DND-41 (cell line): ENCODE results near the gene ATXN3.
A peak's percentile ranks its signal among the peaks of the same experiment; 100 is the strongest.

ENCODE experiments used
- ATAC-seq: fragments of 200-7000 bp; cut with Tn5 transposase; 3 replicates; pipeline ENCODE4 v1.9.1; 2021; ENCODE audit warnings: low read depth; ENCODE audit not compliant: insufficient read depth
- DNase-seq: peaks from one replicate; pipeline ENCODE4 v3.0.0-alpha.2; 2020
- H2AFZ ChIP-seq: 2 replicates; pipeline ENCODE4 v1.6.0; 2012; ENCODE audit warnings: low read depth, low read length
- H3K27ac ChIP-seq: 2 replicates; pipeline ENCODE4 v1.5.1; 2012; ENCODE audit warnings: low read length, inconsistent platforms
- H3K27me3 ChIP-seq: fragments of 200-600 bp; sonication (generic); 2 replicates; pipeline ENCODE4 v1.6.0; 2012; ENCODE audit warnings: low read length, mild to moderate bottlenecking, inconsistent platforms; ENCODE audit not compliant: insufficient read depth, poor library complexity
- H3K36me3 ChIP-seq: 2 replicates; pipeline ENCODE4 v1.5.1; 2012; ENCODE audit warnings: low read length, inconsistent platforms; ENCODE audit not compliant: insufficient read depth
- H3K4me1 ChIP-seq: 2 replicates; pipeline ENCODE4 v1.5.1; 2012; ENCODE audit warnings: mild to moderate bottlenecking, low read length; ENCODE audit not compliant: insufficient read depth
- H3K4me2 ChIP-seq: 2 replicates; pipeline ENCODE4 v1.6.0; 2012; ENCODE audit warnings: mild to moderate bottlenecking, moderate library complexity, low read length, inconsistent platforms; ENCODE audit not compliant: insufficient read depth
- H3K4me3 ChIP-seq, 2 experiments: fragments of 200-600 bp in 1 of 2; shearing (Covaris generic) in 1 of 2; 2 replicates each; pipeline ENCODE4 v1.5.1; 2012 to 2016; ENCODE audit warnings: inconsistent platforms in 2 of 2, low read length in 2 of 2, mild to moderate bottlenecking in 2 of 2, low read depth in 1 of 2, moderate library complexity in 1 of 2
- H3K79me2 ChIP-seq: 2 replicates; pipeline ENCODE4 v1.6.0; 2012; ENCODE audit warnings: low read length, inconsistent platforms; ENCODE audit not compliant: insufficient read depth
- H3K9ac ChIP-seq: 2 replicates; pipeline ENCODE4 v1.6.0; 2012; ENCODE audit warnings: low read depth, mild to moderate bottlenecking, inconsistent platforms, low read length, moderate library complexity
- H3K9me3 ChIP-seq: 2 replicates; pipeline ENCODE4 v1.5.1; 2012; ENCODE audit warnings: low read length, moderate library complexity, mild to moderate bottlenecking, inconsistent platforms; ENCODE audit not compliant: insufficient read depth, severe bottlenecking
- H4K20me1 ChIP-seq: 2 replicates; pipeline ENCODE4 v1.6.0; 2012; ENCODE audit warnings: low read length; ENCODE audit not compliant: insufficient read depth
- EZH2 ChIP-seq: IDR thresholded peaks from 3 replicates; pipeline ENCODE4 v1.6.1; 2012; ENCODE audit warnings: borderline replicate concordance, low read depth, mild to moderate bottlenecking, moderate library complexity, low read length, inconsistent platforms; ENCODE audit not compliant: severe bottlenecking
- TF ChIP-seq, protein P1 (sequence below): IDR thresholded peaks from 2 replicates; pipeline ENCODE4 v1.5.1; 2012; ENCODE audit warnings: borderline replicate concordance, low read length, moderate library complexity, mild to moderate bottlenecking; ENCODE audit not compliant: poor library complexity, severe bottlenecking; ENCODE audit errors: extremely low read depth

The ATXN3 gene

DNA sequence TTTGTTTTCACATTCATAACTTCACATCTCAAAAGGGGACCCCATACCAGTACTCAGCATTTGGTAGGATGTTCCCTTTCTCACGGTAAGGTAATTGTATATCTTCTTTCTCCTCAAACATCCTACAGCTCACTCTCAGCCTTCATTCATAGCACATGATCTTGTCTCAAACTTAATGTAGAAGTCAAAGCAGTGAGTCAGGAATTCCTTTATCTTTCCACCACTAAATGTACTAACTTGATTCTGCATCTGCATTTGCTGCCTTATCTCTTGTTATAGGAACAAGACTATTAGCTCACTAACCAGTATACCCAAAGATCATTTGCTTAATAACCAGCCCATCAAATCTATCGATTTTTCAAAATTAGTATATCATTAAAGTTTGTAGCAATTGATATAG lies 38.3 kb upstream of the ATXN3 start:
- TF ChIP-seq EZH2, result no peak
- TF ChIP-seq, protein P1, sequence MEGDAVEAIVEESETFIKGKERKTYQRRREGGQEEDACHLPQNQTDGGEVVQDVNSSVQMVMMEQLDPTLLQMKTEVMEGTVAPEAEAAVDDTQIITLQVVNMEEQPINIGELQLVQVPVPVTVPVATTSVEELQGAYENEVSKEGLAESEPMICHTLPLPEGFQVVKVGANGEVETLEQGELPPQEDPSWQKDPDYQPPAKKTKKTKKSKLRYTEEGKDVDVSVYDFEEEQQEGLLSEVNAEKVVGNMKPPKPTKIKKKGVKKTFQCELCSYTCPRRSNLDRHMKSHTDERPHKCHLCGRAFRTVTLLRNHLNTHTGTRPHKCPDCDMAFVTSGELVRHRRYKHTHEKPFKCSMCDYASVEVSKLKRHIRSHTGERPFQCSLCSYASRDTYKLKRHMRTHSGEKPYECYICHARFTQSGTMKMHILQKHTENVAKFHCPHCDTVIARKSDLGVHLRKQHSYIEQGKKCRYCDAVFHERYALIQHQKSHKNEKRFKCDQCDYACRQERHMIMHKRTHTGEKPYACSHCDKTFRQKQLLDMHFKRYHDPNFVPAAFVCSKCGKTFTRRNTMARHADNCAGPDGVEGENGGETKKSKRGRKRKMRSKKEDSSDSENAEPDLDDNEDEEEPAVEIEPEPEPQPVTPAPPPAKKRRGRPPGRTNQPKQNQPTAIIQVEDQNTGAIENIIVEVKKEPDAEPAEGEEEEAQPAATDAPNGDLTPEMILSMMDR, result no peak
- H3K79me2 ChIP-seq, result peaks cover 11% of the 10 kb centered on the region
- H3K36me3 ChIP-seq, result peaks cover 92% of the 10 kb centered on the region

DNA sequence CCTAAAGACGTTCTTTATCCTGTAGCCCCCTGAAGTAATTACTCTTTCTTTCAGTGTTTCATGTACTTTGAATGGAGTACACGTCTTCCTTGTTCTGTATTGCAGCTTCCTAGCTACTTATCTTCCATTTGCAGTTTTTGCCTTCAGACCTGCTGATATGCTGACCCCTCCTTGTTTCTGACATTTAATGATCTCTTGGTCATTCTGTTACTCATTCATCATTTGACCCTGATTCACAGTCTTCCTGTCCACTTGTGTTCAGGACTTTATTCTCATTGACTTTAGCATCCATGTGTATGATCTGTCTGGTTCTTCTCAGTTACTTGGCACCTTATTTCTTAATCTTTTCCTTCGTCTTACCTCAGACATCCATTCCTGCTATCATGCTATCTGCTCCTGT lies 37.6 kb upstream of the ATXN3 start:
- no peaks in the 10 kb centered on the region for H3K9me3 ChIP-seq
- no peak overlapping the region for H3K9ac ChIP-seq
- peaks cover 89% of the 10 kb centered on the region for H3K36me3 ChIP-seq
- H3K4me1 ChIP-seq, result no peaks in the 10 kb centered on the region
- ATAC-seq, result no peak
- H4K20me1 ChIP-seq, result no peaks in the 10 kb centered on the region; the same call in 1 of the 2 replicates
- no peak overlapping the region for H3K4me2 ChIP-seq
- H3K4me3 ChIP-seq, result no peak overlapping the region
- no peak overlapping the region for H2AFZ ChIP-seq
- DNase-seq, result no peak
- H3K79me2 ChIP-seq, result peaks cover 9% of the 10 kb centered on the region
- no peak overlapping the region for H3K27ac ChIP-seq
- no peaks in the 10 kb centered on the region for H3K27me3 ChIP-seq
- TF ChIP-seq, protein P1, result no peak
- TF ChIP-seq EZH2, result no peak

More for the DNA sequence above, 38.3 kb upstream of the ATXN3 start:
- Histone ChIP-seq H2AFZ (no peak overlapping the region), H3K4me3 (no peak overlapping the region), H3K4me2 (no peak overlapping the region), H3K4me1 (no peaks in the 10 kb centered on the region), H3K27me3 (no peaks in the 10 kb centered on the region), H3K27ac (no peak overlapping the region), H3K9ac (no peak overlapping the region), H4K20me1 (no peaks in the 10 kb centered on the region; the same call in 1 of the 2 replicates), H3K9me3 (no peaks in the 10 kb centered on the region)
- DNase-seq (no peak), ATAC-seq (no peak)

DNA sequence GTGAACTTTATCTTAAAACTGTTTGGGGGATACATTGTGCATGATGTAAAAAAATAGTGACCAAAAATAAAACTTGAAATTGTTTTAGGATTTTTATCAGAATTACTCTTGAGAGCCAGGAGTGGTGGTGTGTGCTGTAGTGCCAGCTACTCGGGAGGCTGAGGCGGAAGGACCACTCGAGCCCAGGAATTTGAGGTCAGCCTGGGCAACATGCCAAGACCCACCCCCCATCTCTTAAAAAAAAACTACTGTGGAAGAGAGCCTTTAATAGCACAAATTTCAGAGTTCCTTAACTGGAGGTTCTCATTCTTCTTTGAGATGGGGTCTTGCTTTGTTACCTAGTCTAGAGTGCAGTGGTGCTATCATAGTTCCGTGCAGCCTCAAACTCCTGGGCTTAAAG lies 36.9 kb upstream of the ATXN3 start:
- Histone ChIP-seq H4K20me1 (no peaks in the 10 kb centered on the region; the same call in 1 of the 2 replicates), H3K9ac (no peak overlapping the region), H3K27ac (no peak overlapping the region), H3K4me1 (no peaks in the 10 kb centered on the region), H3K79me2 (peaks cover 9% of the 10 kb centered on the region), H3K9me3 (no peaks in the 10 kb centered on the region), H3K4me2 (no peak overlapping the region), H3K36me3 (peaks cover 89% of the 10 kb centered on the region), H3K27me3 (no peaks in the 10 kb centered on the region), H3K4me3 (no peak overlapping the region), H2AFZ (no peak overlapping the region)
- no peak for ATAC-seq
- TF ChIP-seq, protein P1, result no peak
- TF ChIP-seq EZH2, result no peak
- DNase-seq, result no peak

DNA sequence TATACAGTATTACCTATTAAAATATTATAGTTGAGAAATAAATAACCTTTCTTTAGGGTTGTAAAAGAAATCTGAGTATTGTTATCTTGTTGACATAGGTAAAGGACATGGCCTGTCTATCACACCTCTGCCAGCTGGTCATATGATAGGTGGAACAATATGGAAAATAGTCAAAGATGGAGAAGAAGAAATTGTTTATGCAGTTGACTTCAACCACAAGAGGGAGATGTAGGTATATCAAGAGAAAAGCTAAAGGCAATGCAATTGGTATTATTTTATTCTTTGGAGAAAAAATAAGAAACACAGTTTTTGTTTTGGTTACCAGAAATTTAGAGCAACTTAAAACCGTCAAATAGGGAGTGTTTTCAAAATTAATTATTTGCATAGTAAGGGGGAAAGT lies 28.9 kb upstream of the ATXN3 start:
- Histone ChIP-seq H3K36me3 (peaks cover 87% of the 10 kb centered on the region), H3K9ac (no peak overlapping the region), H2AFZ (no peak overlapping the region), H3K79me2 (no peaks in the 10 kb centered on the region), H3K4me2 (no peak overlapping the region), H3K27me3 (no peaks in the 10 kb centered on the region), H3K4me1 (no peaks in the 10 kb centered on the region), H4K20me1 (no peaks in the 10 kb centered on the region), H3K27ac (no peak overlapping the region), H3K9me3 (no peaks in the 10 kb centered on the region), H3K4me3 (no peak overlapping the region)
- no peak for DNase-seq
- TF ChIP-seq EZH2, result no peak
- TF ChIP-seq, protein P1, result peak; percentile 57
- ATAC-seq, result peak; percentile 33; the same call in 2 of the 3 replicates
